Muscle layer of duodenum (tissue), 2 donors: Measurements from ENCODE around the gene SLC5A11.

Experiments
- H3K27ac ChIP-seq: one replicate; pipeline ENCODE4 v1.7.0; 2013; ENCODE audit warnings: mild to moderate bottlenecking, low read length
- H3K27me3 ChIP-seq: one replicate; pipeline ENCODE4 v1.7.0; 2013; ENCODE audit warnings: low read depth, mild to moderate bottlenecking, control low read depth, low read length
- H3K36me3 ChIP-seq, 2 donors: one replicate each; pipeline ENCODE4 v1.7.0; 2013; ENCODE audit warnings: low read length in 2 of 2, control low read depth in 1 of 2, mild to moderate bottlenecking in 1 of 2; ENCODE audit not compliant: insufficient read depth in 2 of 2, control insufficient read depth in 1 of 2
- H3K4me1 ChIP-seq, 2 donors: one replicate each; pipeline ENCODE4 v1.7.0; 2013; ENCODE audit warnings: low read length in 2 of 2, mild to moderate bottlenecking in 2 of 2, control low read depth in 1 of 2, moderate library complexity in 1 of 2; ENCODE audit not compliant: insufficient read depth in 2 of 2, control insufficient read depth in 1 of 2
- H3K4me3 ChIP-seq, 2 donors: one replicate each; pipeline ENCODE4 v1.7.0; 2013; ENCODE audit warnings: low read length in 2 of 2, low read depth in 1 of 2, mild to moderate bottlenecking in 1 of 2
- H3K9me3 ChIP-seq, 2 donors: one replicate each; pipeline ENCODE4 v1.7.0; 2013; ENCODE audit warnings: low read length in 2 of 2, control low read depth in 1 of 2, mild to moderate bottlenecking in 1 of 2; ENCODE audit not compliant: control insufficient read depth in 1 of 2
- donor health status: healthy.

The SLC5A11 gene

GRCh38 chr16:24906901-24907300, 61.1 kb downstream of the SLC5A11 start:
- no peaks in the 10 kb centered on the region for H3K27me3 ChIP-seq

DNA sequence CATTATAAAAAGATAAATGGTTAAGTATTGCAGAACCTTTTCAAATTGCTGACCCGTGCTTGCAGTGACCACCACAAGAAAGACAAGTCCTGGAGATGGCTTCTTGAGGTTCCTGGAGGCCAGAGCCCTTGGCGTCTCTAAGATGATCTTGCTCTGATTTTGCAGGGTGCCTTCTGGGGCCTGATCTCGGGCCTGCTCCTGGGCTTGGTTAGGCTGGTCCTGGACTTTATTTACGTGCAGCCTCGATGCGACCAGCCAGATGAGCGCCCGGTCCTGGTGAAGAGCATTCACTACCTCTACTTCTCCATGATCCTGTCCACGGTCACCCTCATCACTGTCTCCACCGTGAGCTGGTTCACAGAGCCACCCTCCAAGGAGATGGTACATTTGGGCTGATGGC, 63.0 kb downstream of the SLC5A11 start:
- no peaks in the 10 kb centered on the region for H3K36me3 ChIP-seq
- H3K4me3 ChIP-seq: no peak overlapping the region
- H3K4me1 ChIP-seq: no peaks in the 10 kb centered on the region
- no peak overlapping the region for H3K27ac ChIP-seq
- H3K27me3 ChIP-seq: no peaks in the 10 kb centered on the region
- H3K9me3 ChIP-seq: no peaks in the 10 kb centered on the region

More at GRCh38 chr16:24906901-24907300, 61.1 kb downstream of the SLC5A11 start:
- H3K9me3 ChIP-seq: no peaks in the 10 kb centered on the region
- no peak overlapping the region for H3K4me3 ChIP-seq
- H3K36me3 ChIP-seq: no peaks in the 10 kb centered on the region
- no peaks in the 10 kb centered on the region for H3K4me1 ChIP-seq
- H3K27ac ChIP-seq: no peak overlapping the region

- H3K36me3 ChIP-seq: no peaks in the 10 kb centered on the region
- H3K4me1 ChIP-seq: no peaks in the 10 kb centered on the region
- H3K27me3 ChIP-seq: no peaks in the 10 kb centered on the region
- H3K9me3 ChIP-seq: no peaks in the 10 kb centered on the region
- no peak overlapping the region for H3K27ac ChIP-seq
- H3K4me3 ChIP-seq: no peak overlapping the region
These were observed 64.1 kb downstream of the SLC5A11 start for GRCh38 chr16:24909856-24910255.

DNA sequence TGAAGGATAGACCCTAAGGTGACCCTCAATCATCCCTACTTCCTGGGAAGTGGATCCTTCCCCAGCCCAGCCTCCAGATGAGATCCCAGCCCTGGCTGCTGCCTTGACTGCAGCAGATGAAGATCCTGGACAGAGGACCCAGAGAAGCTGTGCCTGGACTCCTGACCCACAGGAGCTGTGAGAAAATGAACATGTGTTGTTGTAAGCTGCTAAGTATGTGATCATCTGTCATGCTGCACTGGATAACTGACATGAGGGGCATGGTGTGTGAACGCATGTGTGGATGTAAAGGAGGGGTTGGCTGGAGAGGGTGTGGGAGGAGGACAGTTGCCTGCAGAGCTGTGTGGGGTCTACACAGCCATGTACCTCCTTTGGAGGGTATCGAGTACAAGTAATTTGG, 69.3 kb downstream of the SLC5A11 start:
- Histone ChIP-seq H3K9me3 (no peaks in the 10 kb centered on the region), H3K27me3 (no peaks in the 10 kb centered on the region), H3K36me3 (peaks cover 20 to 26% of the 10 kb centered on the region in 2 donors), H3K4me3 (no peak overlapping the region), H3K4me1 (no peaks in the 10 kb centered on the region), H3K27ac (no peak overlapping the region)

- Histone ChIP-seq H3K9me3 (no peaks in the 10 kb centered on the region), H3K27ac (no peak overlapping the region), H3K4me1 (no peaks in the 10 kb centered on the region), H3K36me3 (peaks cover 23 to 32% of the 10 kb centered on the region in 2 donors), H3K27me3 (no peaks in the 10 kb centered on the region), H3K4me3 (no peak overlapping the region)
These were observed 69.8 kb downstream of the SLC5A11 start for GRCh38 chr16:24915576-24915975.

DNA sequence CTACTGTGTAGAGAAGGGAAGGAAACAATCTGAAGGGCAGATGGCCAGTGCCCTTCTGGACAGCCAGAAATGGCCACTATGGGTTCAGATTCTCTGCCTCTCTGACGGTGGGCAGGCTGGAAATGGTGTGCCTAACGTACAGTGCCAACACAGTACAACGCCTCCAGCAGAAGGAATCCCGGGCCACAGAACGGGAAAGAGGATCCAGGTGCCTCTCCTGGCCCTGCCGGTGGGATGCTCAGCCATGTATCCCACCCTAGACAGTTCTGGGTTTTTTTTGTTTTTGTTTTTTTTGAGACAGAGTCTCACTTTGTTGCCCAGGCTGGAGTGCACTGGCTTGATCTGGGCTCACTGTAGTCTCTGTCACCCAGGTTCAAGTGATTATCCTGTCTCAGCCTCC, 71.5 kb downstream of the SLC5A11 start:
- no peaks in the 10 kb centered on the region for H3K9me3 ChIP-seq
- H3K27ac ChIP-seq: no peak overlapping the region
- H3K4me1 ChIP-seq: no peaks in the 10 kb centered on the region
- H3K36me3 ChIP-seq: peaks cover 37 to 48% of the 10 kb centered on the region in 2 donors
- no peaks in the 10 kb centered on the region for H3K27me3 ChIP-seq
- no peak overlapping the region for H3K4me3 ChIP-seq

DNA sequence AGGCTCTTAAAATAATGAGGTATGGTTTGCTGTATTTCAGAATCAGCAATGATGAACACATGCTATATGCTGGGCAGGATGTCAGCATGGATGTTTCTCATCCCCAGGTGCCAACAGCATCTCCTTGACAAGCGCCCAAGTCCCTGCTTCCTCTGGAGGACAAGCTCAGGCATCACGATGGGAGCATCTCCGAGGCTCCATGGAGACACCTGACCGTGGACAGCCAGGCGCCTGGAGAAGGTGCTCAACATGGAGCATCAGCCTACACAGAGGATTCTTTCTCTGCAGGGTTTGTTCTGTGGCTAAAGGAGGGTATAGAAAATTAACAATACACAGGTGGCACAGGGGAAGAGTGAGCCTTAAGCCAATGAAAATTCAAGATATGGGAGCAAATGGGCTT, 72.1 kb downstream of the SLC5A11 start:
- Histone ChIP-seq H3K36me3 (peaks cover 39 to 48% of the 10 kb centered on the region in 2 donors), H3K9me3 (no peaks in the 10 kb centered on the region), H3K27me3 (no peaks in the 10 kb centered on the region), H3K4me1 (no peaks in the 10 kb centered on the region), H3K27ac (no peak overlapping the region), H3K4me3 (no peak overlapping the region)

DNA sequence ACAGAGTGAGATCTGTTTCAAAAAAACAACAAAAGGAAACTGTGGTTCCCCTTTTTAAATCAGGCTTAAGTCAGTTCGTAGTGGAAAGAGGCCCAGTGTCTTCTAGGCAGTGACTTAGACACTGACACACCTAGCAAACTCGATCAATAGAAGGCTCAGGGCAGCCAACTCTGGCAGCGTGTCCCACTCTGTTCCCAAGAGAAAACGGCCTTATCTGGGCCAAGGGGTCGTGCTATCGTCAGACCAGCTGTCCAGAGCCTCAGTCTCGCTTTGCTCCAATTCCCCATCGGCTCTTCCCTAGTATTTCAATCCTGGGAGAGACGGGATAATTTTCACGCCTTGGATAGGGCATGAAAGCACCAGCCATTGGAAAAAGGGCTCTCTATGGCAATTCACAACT, 72.9 kb downstream of the SLC5A11 start:
- Histone ChIP-seq H3K27me3 (no peaks in the 10 kb centered on the region), H3K27ac (no peak overlapping the region), H3K36me3 (peaks cover 43 to 48% of the 10 kb centered on the region in 2 donors), H3K9me3 (no peaks in the 10 kb centered on the region), H3K4me3 (no peak overlapping the region), H3K4me1 (no peaks in the 10 kb centered on the region)

DNA sequence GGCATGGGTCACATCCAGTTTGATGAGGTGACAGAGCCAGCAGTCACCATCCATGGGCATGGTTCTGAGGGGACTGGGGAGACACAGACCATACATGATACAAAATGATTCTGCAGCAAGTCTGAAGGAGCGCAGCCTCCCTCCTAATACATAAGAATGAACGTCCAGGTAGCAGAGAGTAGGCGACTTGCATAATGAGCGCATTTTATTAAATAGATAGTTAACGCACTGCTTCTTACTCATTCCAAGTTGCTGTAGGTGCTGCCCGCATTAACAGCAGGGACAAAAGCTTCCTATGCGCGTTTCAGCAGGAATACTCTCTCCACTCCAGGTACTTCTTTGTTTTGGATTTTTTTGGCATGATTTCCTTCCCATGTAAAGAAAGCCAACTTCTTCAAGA, 73.8 kb downstream of the SLC5A11 start:
- H3K4me3 ChIP-seq: no peak overlapping the region
- no peaks in the 10 kb centered on the region for H3K27me3 ChIP-seq
- no peak overlapping the region for H3K27ac ChIP-seq
- H3K9me3 ChIP-seq: no peaks in the 10 kb centered on the region
- no peaks in the 10 kb centered on the region for H3K4me1 ChIP-seq
- H3K36me3 ChIP-seq: peaks cover 43 to 48% of the 10 kb centered on the region in 2 donors

DNA sequence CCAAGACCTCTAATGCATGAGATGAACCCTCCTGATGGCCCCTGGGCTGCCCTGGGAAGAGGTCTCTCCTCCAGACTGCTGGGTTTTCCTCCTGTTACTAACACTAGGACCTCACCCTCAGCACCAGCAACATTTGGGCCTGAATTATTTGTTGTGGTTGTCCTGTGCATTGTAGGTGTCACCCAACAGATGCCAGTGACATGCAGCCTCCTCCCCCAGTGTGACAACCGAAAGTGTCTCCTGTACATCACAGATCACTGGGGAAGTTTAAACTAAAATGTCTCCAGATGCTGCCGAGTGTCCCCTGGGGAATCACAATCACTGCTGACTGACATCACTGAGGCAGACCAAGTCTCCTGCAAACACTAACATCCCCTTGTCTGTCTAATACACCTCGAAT, 74.8 kb downstream of the SLC5A11 start:
- Histone ChIP-seq H3K36me3 (peaks cover 46 to 54% of the 10 kb centered on the region in 2 donors), H3K4me1 (no peaks in the 10 kb centered on the region), H3K9me3 (no peaks in the 10 kb centered on the region), H3K27me3 (no peaks in the 10 kb centered on the region), H3K27ac (no peak overlapping the region), H3K4me3 (no peak overlapping the region)

DNA sequence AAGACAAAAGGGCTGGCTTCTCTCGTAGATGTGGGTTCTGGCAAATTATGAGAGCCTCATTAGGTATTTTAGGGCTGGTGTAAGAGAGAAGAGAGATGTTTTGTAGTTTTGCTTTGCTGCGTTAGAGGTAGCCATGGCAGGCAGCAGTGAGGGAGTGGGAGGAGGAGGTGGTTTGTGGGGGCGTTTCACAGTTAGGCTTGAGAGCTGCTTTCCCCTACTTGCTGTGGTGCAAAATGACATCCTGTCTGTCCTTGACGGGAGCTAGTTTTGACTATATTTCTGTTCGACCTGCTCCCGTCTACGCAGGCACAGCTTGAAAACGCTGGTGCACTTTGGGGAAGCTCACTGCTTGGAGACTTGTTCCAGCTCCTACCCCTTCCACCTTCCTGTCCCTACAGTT, 75.5 kb downstream of the SLC5A11 start:
- Histone ChIP-seq H3K27ac (no peak overlapping the region), H3K27me3 (no peaks in the 10 kb centered on the region), H3K4me3 (no peak overlapping the region), H3K9me3 (no peaks in the 10 kb centered on the region), H3K36me3 (peaks cover 47 to 55% of the 10 kb centered on the region in 2 donors), H3K4me1 (no peaks in the 10 kb centered on the region)

DNA sequence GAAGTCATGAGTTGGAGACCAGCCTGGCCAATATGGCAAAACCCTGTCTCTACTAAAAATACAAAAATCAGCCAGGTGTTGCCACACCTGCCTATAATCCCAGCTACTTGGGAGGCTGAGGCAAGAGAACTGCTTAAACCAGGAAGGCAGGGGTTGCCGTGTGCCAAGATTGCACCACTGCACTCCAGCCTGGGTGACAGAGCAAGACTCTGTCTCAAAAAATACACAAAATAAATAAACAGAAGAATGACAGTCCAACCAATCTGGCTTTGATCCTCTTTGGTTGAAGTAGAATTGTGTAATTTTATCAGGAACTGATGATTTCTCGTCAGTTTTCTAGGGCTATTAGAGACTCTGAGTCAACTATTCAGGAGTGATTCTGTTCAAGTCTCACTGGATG, 79.4 kb downstream of the SLC5A11 start:
- no peaks in the 10 kb centered on the region for H3K4me1 ChIP-seq
- no peak overlapping the region for H3K27ac ChIP-seq
- no peak overlapping the region for H3K4me3 ChIP-seq
- no peaks in the 10 kb centered on the region for H3K27me3 ChIP-seq
- peaks cover 44 to 49% of the 10 kb centered on the region in 2 donors for H3K36me3 ChIP-seq
- H3K9me3 ChIP-seq: no peaks in the 10 kb centered on the region
